MM.1S (cell line): Measurements from ENCODE around the gene SCGB1C2.

Experiments
- DNase-seq: peaks from one replicate; pipeline ENCODE4 v3.0.0-alpha.2; 2015
- H2AFZ ChIP-seq: fragments of 300-600 bp; sonication (generic); 2 replicates; pipeline ENCODE4 v1.6.0; 2016; ENCODE audit warnings: antibody characterized with exemption, low read length
- H3F3A ChIP-seq: fragments of 300-600 bp; sonication (generic); 2 replicates; pipeline ENCODE4 v1.6.1; 2016; ENCODE audit warnings: mild to moderate bottlenecking, antibody characterized with exemption, low read length, moderate library complexity, mixed read lengths; ENCODE audit not compliant: insufficient read depth
- H3K27ac ChIP-seq: fragments of 300-600 bp; sonication (generic); 2 replicates; pipeline ENCODE4 v1.5.1; 2016; ENCODE audit warnings: mild to moderate bottlenecking, low read length
- H3K27me3 ChIP-seq: fragments of 300-600 bp; sonication (generic); replicated peaks from 2 replicates; pipeline ENCODE4 v1.6.0; 2016; ENCODE audit warnings: low read length; ENCODE audit not compliant: insufficient read depth
- H3K36me3 ChIP-seq: fragments of 300-600 bp; sonication (generic); replicated peaks from 2 replicates; pipeline ENCODE4 v1.6.1; 2016; ENCODE audit warnings: mild to moderate bottlenecking, low read length, mixed read lengths; ENCODE audit not compliant: insufficient read depth
- H3K4me1 ChIP-seq: fragments of 300-600 bp; sonication (generic); 2 replicates; pipeline ENCODE4 v1.6.1; 2016; ENCODE audit warnings: low read length, mixed read lengths
- H3K4me2 ChIP-seq: fragments of 300-600 bp; sonication (generic); 2 replicates; pipeline ENCODE4 v1.6.0; 2016; ENCODE audit warnings: low read depth, low read length
- H3K4me3 ChIP-seq: fragments of 300-600 bp; sonication (generic); 2 replicates; pipeline ENCODE4 v1.5.1; 2016; ENCODE audit warnings: low read length, mixed read lengths
- H3K79me2 ChIP-seq: fragments of 300-600 bp; sonication (generic); 2 replicates; pipeline ENCODE4 v1.6.1; 2016; ENCODE audit warnings: mixed run types, low read length, mixed read lengths
- H3K9ac ChIP-seq: fragments of 300-600 bp; sonication (generic); 2 replicates; pipeline ENCODE4 v1.6.1; 2016; ENCODE audit warnings: low read length, mixed read lengths
- H3K9me2 ChIP-seq: fragments of 300-600 bp; sonication (generic); replicated peaks from 2 replicates; pipeline ENCODE4 v1.6.1; 2016; ENCODE audit warnings: mild to moderate bottlenecking, low read length, mixed read lengths; ENCODE audit not compliant: insufficient read depth
- H3K9me3 ChIP-seq: fragments of 300-600 bp; sonication (generic); replicated peaks from 2 replicates; pipeline ENCODE4 v1.6.1; 2016; ENCODE audit warnings: mild to moderate bottlenecking, low read length, mixed read lengths; ENCODE audit not compliant: insufficient read depth
- H4K20me1 ChIP-seq: fragments of 300-600 bp; sonication (generic); 2 replicates; pipeline ENCODE4 v1.6.1; 2016; ENCODE audit warnings: mild to moderate bottlenecking, low read length, moderate library complexity, mixed read lengths; ENCODE audit not compliant: insufficient read depth
- EZH2 ChIP-seq: fragments of 300-600 bp; sonication (generic); optimal IDR thresholded peaks from 2 replicates; pipeline ENCODE3; 2017; ENCODE audit warnings: low read depth, mild to moderate bottlenecking, antibody characterized with exemption, low read length, mixed read lengths
- EZH2phosphoT487 ChIP-seq: fragments of 300-600 bp; sonication (generic); IDR thresholded peaks from 2 replicates; pipeline ENCODE4 v1.6.1; 2018; ENCODE audit warnings: antibody characterized with exemption, low read length
- TF ChIP-seq, protein P1 (sequence below): fragments of 300-600 bp; sonication (generic); IDR thresholded peaks from 2 replicates; pipeline ENCODE4 v1.5.1; 2016; ENCODE audit warnings: antibody characterized with exemption, low read length, mixed read lengths

SCGB1C2 gene

GRCh38 chr17:179066-179432 lies 41.7 kb downstream of the SCGB1C2 start:
- no peak overlapping the region for H2AFZ ChIP-seq
- TF ChIP-seq EZH2phosphoT487: no peak
- TF ChIP-seq, protein P1, sequence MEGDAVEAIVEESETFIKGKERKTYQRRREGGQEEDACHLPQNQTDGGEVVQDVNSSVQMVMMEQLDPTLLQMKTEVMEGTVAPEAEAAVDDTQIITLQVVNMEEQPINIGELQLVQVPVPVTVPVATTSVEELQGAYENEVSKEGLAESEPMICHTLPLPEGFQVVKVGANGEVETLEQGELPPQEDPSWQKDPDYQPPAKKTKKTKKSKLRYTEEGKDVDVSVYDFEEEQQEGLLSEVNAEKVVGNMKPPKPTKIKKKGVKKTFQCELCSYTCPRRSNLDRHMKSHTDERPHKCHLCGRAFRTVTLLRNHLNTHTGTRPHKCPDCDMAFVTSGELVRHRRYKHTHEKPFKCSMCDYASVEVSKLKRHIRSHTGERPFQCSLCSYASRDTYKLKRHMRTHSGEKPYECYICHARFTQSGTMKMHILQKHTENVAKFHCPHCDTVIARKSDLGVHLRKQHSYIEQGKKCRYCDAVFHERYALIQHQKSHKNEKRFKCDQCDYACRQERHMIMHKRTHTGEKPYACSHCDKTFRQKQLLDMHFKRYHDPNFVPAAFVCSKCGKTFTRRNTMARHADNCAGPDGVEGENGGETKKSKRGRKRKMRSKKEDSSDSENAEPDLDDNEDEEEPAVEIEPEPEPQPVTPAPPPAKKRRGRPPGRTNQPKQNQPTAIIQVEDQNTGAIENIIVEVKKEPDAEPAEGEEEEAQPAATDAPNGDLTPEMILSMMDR: no peak
- no peak for TF ChIP-seq EZH2
- H3K27ac ChIP-seq: no peak overlapping the region
- H3K36me3 ChIP-seq: no peaks in the 10 kb centered on the region
- no peaks in the 10 kb centered on the region for H4K20me1 ChIP-seq
- H3K27me3 ChIP-seq: peaks cover 73% of the 10 kb centered on the region
- H3K9me2 ChIP-seq: no peaks in the 10 kb centered on the region
- no peaks in the 10 kb centered on the region for H3K9me3 ChIP-seq
- H3K4me2 ChIP-seq: no peak overlapping the region
- H3F3A ChIP-seq: no peaks in the 10 kb centered on the region
- no peaks in the 10 kb centered on the region for H3K4me1 ChIP-seq
- no peak overlapping the region for H3K9ac ChIP-seq
- DNase-seq: no peak
- no peaks in the 10 kb centered on the region for H3K79me2 ChIP-seq
- H3K4me3 ChIP-seq: no peak overlapping the region

DNA sequence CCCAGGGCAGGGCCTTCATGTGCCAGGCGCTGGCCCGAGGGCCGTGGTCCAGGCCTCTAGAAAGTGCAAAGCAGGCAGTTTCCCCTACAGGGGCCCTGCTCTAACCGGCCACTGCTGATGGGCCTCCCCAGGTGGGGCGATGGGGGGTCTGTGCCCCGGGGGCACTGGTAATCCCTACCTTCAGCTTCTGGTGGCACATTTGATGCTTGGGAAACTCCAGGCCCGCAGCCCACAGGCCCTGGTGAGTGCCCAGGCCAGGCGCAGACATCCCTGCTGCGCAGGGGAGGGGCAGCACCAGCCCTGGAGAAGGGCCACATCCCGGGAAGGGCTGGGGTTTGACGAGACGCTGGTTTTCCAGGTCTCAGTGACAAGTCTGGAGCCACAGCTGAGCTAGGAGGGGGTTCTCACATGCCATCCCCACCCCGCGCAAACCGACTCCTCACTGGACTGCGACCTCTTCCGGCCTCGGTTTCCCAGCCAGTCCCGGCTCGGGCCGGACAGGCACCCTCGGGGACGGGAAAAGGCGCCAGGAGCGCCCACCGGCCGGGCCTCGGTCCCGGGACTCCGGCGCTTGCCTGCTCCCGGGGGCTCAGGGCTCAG lies 42.5 kb downstream of the SCGB1C2 start:
- no peak overlapping the region for H3K9ac ChIP-seq

GRCh38 chr17:180381-181244 lies 43.2 kb downstream of the SCGB1C2 start:
- DNase-seq: no peak
- H2AFZ ChIP-seq: no peak overlapping the region
- H3K36me3 ChIP-seq: no peaks in the 10 kb centered on the region
- no peak for TF ChIP-seq EZH2
- no peak overlapping the region for H3K4me2 ChIP-seq
- H4K20me1 ChIP-seq: no peaks in the 10 kb centered on the region
- H3K4me3 ChIP-seq: no peak overlapping the region
- no peaks in the 10 kb centered on the region for H3K9me2 ChIP-seq
- peaks cover 73% of the 10 kb centered on the region for H3K27me3 ChIP-seq
- no peaks in the 10 kb centered on the region for H3K79me2 ChIP-seq
- no peak overlapping the region for H3K9ac ChIP-seq
- no peaks in the 10 kb centered on the region for H3K9me3 ChIP-seq
- no peak overlapping the region for H3K27ac ChIP-seq
- H3F3A ChIP-seq: no peaks in the 10 kb centered on the region
- no peaks in the 10 kb centered on the region for H3K4me1 ChIP-seq

More for the DNA sequence above, 42.5 kb downstream of the SCGB1C2 start:
- Histone ChIP-seq H2AFZ (no peak overlapping the region), H3K79me2 (no peaks in the 10 kb centered on the region), H3K4me3 (no peak overlapping the region), H3K27me3 (peaks cover 73% of the 10 kb centered on the region), H3F3A (no peaks in the 10 kb centered on the region), H3K36me3 (no peaks in the 10 kb centered on the region), H3K4me1 (no peaks in the 10 kb centered on the region), H4K20me1 (no peaks in the 10 kb centered on the region), H3K9me3 (no peaks in the 10 kb centered on the region), H3K4me2 (no peak overlapping the region), H3K27ac (no peak overlapping the region), H3K9me2 (no peaks in the 10 kb centered on the region)
- no peak for DNase-seq
- TF ChIP-seq EZH2phosphoT487: no peak
- TF ChIP-seq, protein P1: no peak
- no peak for TF ChIP-seq EZH2
